Upper lobe of right lung (tissue), 1 donor: Measurements from ENCODE around the gene RNF223. TPM values are rescaled to one million over a fixed set of nuclear protein-coding genes. Genes with fewer than 3 reads are reported as not detected.

Source experiments
- ATAC-seq: fragments of 200-7000 bp; cut with Tn5 transposase; one replicate; pipeline ENCODE4 v1.9.1; 2020; ENCODE audit warnings: mild to moderate bottlenecking, moderate library complexity
- DNase-seq: peaks from one replicate; pipeline ENCODE4 v3.0.0-alpha.2; 2020
- H3K27ac ChIP-seq: fragments of 200-600 bp; one replicate; pipeline ENCODE4 v1.8.0; 2022
- H3K27me3 ChIP-seq: fragments of 200-600 bp; one replicate; pipeline ENCODE4 v1.8.0; 2022; ENCODE audit warnings: mild to moderate bottlenecking
- H3K36me3 ChIP-seq: fragments of 200-600 bp; one replicate; pipeline ENCODE4 v1.8.0; 2022
- H3K4me1 ChIP-seq: fragments of 200-600 bp; one replicate; pipeline ENCODE4 v1.8.0; 2022
- H3K4me3 ChIP-seq: fragments of 200-600 bp; one replicate; pipeline ENCODE4 v1.8.0; 2022; ENCODE audit warnings: mild to moderate bottlenecking
- H3K9me3 ChIP-seq: fragments of 200-600 bp; one replicate; pipeline ENCODE4 v1.8.0; 2022
- intact Hi-C: fragments of 100-400 bp; cut with DNase I; formaldehyde crosslinking; loops from one replicate; pipeline ENCODE4 v1.11.0; 2022
- total RNA-seq: library from RNA; stranded (reverse); fragmentation: NEBNext Ultra II Directional; extraction: Animal tissue kit (Norgen Biotek cat#: 25700); gene quantifications from one replicate; pipeline ENCODE4 v1.2.1, GENCODE V29; 2021
- TF ChIP-seq, protein P1 (sequence below): fragments of 200-600 bp; IDR thresholded peaks from one replicate; pipeline ENCODE4 v1.8.0; 2022; ENCODE audit warnings: antibody characterized with exemption
- donor health status: DM: no; HTN: yes; CAD: no; lungs with severe emphysema.

Gene RNF223
- total RNA-seq, 1 donor from 2014 or later: 0.55 TPM

DNA sequence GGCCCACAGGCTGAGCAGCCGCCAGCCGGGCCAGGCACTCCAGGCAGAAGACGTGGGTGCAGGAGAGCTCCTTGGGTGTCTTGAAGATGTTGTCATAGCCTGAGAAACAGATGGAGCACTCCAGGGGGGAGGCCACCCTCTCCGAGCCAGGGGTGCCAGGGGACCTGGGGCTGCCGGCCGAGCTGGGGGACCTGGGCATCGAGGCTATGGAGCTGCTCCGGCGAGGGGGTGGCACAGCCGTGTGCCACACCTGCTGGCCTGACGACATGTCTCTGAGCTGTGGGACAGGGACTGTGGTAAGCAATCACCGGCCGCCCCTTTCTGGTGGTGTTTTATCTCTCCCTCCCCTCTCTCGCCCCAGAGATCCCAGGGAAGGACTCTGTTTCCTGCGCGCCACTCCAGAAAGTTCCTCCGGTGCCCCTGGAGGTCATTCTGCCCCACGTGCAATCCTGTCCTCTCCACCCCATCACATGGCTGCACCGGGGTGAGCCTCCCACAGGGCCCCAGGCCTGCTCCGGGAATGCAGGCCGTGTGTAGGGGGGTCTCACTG lies 1.7 kb downstream of the RNF223 start:
- Histone ChIP-seq H3K36me3 (no peaks in the 10 kb centered on the region), H3K27me3 (peaks cover 36% of the 10 kb centered on the region), H3K27ac (no peak overlapping the region), H3K4me1 (peaks cover 6% of the 10 kb centered on the region), H3K9me3 (no peaks in the 10 kb centered on the region), H3K4me3 (no peak overlapping the region)
- TF ChIP-seq, protein P1, sequence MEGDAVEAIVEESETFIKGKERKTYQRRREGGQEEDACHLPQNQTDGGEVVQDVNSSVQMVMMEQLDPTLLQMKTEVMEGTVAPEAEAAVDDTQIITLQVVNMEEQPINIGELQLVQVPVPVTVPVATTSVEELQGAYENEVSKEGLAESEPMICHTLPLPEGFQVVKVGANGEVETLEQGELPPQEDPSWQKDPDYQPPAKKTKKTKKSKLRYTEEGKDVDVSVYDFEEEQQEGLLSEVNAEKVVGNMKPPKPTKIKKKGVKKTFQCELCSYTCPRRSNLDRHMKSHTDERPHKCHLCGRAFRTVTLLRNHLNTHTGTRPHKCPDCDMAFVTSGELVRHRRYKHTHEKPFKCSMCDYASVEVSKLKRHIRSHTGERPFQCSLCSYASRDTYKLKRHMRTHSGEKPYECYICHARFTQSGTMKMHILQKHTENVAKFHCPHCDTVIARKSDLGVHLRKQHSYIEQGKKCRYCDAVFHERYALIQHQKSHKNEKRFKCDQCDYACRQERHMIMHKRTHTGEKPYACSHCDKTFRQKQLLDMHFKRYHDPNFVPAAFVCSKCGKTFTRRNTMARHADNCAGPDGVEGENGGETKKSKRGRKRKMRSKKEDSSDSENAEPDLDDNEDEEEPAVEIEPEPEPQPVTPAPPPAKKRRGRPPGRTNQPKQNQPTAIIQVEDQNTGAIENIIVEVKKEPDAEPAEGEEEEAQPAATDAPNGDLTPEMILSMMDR: no peak
- DNase-seq (no peak), ATAC-seq (no peak)
- intact Hi-C loops: no loop called here

DNA sequence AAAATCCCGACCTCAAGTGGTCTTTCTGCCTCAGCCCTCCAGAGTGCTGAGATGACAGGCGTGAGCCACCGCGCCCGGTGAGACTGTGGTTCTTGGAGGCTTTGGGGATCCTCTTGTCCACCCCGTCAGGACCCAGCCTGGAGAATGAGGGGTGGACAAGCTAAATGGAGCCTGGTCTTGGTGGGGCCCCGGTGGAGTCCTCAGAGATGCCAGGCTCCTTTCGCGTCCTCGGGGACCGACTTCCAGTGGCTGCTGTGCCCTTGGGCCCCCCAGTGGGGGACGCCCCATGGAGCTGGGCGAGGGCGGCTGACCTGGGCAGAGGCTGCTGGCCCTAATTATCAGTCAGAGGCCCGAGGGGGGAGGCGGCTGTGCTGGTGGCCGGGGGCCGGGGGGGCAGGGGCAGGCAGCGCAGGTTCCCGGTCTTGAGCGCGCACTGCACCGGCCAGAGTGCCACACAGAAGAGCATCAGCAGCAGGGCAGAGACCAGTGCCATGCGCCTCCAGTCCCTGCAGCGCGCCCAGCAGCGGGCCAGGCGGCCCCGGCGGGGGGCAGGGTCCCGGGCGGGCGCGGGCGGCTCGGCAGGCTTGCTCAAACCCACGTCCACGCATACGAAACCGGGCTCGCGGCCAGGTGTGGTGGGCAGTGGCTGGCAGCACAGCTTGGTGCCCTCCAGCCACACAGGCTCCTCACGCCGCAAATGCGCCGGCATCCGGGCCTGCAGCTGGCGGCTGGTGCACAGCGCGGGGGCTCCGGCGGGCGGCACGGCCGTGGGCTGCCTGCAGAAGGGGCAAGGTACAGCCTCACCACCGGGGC lies 2.4 kb downstream of the RNF223 start:
- ATAC-seq (no peak), DNase-seq (no peak)
- TF ChIP-seq, protein P1: no peak
- intact Hi-C loops: no loop called here
- H3K27ac ChIP-seq: no peak overlapping the region
- H3K4me1 ChIP-seq: peaks cover 6% of the 10 kb centered on the region
- H3K4me3 ChIP-seq: no peak overlapping the region
- H3K27me3 ChIP-seq: peaks cover 38% of the 10 kb centered on the region
- H3K36me3 ChIP-seq: no peaks in the 10 kb centered on the region
- H3K9me3 ChIP-seq: no peaks in the 10 kb centered on the region

DNA sequence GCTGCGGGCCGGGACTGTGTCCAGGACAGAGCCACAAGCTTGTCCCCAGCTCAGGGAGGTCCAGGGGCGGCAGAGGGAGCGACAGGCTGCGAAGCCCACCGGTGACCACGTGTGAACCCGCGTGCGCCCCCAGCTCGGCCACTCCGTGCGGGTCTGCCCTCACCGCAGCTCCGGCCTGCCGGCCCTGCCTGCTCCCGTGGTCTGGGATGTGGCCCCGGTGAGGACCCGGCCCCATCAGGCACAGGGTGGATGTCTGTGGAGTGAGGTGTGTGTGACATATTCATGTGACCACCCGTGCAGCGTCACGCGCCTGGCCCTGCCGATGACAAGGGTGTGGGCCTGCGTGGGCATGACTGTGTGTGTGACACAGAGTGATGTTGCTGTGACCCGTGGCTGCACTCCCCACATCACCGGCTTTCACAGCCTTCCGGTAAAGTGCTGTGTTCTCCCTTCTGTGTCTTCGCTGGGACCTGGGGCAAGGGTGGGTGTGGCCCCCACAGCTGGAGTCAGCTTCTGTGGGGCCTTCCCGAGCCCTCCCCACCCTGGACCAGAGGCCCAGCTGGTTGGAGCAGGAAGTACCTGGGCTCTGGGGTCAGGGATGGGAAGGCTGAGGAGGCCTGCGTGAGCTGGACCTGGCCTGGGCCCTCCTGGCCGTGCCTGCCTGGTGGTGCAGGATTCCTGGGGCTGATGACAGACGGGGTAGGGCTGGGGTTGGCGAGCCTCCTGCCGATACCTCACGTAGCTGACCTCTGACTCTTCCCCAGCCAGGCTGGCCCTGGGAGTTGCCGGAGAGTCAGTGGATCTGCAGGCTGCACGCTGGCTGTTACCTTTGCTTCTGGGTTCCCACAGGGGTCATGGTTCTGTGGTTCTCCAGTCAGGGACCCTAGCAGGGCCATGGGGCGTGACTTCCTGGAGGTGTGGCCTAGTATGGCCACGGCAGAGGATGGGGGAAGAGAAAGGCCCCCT lies 4.1 kb downstream of the RNF223 start:
- no peak for ATAC-seq
- Histone ChIP-seq H3K9me3 (no peaks in the 10 kb centered on the region), H3K4me1 (peaks cover 6% of the 10 kb centered on the region), H3K27me3 (peaks cover 34% of the 10 kb centered on the region), H3K27ac (no peak overlapping the region), H3K36me3 (no peaks in the 10 kb centered on the region), H3K4me3 (peak overlapping the region; percentile 47)
- TF ChIP-seq, protein P1: no peak
- DNase-seq: no peak
- intact Hi-C loops: loop anchor here (10.0 kb wide), 1 partner anchor 85 kb away; the partner anchor contains the start of gene PERM1

DNA sequence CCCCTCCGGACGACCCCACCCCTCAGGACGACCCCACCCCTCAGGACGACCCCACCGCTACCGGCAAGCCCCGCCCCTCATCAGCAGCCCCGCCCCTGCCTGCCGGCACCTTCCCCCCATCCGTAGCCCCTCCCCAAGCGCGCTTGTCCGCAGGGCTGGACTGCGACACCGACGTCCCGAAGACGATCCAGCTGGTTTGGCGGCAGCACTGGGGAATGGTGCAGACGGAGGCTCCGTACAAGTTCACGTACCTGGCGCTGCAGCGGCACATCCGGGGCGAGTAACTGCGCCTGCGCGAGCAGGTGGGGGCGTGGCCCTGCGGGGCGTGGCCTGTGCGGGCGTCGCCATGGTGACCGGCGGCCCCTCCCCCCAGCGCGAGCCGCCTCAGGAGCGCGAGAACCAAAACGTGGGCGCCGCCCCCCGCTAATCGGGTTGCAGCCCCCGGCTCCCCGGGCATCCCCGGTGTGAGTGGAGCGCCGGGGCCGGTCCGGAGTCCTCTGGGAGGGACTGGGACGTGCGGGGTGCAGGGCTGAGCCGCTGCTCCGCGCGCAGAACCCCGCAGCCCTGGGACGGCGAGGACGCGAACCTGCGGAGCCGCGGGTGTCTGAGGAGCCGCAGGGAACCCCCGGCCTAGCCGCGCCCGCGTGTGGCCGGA lies 4.9 kb downstream of the RNF223 start:
- peaks cover 26% of the 10 kb centered on the region for H3K27me3 ChIP-seq
- H3K4me3 ChIP-seq: peak overlapping the region; percentile 47
- H3K4me1 ChIP-seq: peaks cover 7% of the 10 kb centered on the region
- intact Hi-C loops: loop anchor here (10.0 kb wide), 1 partner anchor 84 kb away; the partner anchor contains the start of gene PERM1
- no peak overlapping the region for H3K27ac ChIP-seq
- H3K9me3 ChIP-seq: no peaks in the 10 kb centered on the region
- DNase-seq (peak; percentile 91), ATAC-seq (peak; percentile 71)
- TF ChIP-seq, protein P1: no peak
- no peaks in the 10 kb centered on the region for H3K36me3 ChIP-seq

DNA sequence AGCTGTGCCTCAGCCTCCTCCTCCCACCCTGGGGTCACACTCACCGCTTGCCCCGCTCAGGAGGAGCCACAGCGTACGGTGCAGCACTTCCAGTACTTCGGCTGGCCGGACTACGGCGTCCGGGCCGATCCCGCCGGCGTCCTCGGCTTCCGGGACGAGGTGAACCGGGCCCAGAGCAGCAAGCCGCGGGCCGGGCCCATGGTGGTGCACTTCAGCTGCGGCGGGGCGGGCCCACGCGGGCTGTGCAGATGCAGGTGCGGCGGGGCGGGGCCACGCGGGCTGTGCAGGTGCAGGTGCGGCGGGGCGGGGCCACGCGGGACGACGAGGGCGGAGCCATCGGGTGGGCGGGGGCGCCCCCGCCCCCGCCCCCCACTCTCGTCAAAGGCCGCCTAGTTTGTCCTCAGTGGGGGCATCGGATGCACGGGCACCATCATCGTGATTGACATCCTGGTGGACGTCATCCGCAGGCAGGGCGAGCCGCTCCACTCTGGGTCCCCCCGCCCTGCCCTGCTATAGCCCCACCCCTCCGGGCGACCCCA lies 5.5 kb downstream of the RNF223 start:
- DNase-seq (peak; percentile 88), ATAC-seq (peak; percentile 79)
- TF ChIP-seq, protein P1: no peak
- intact Hi-C loops: loop anchor here (10.0 kb wide), 1 partner anchor 84 kb away; the partner anchor contains the start of gene PERM1
- Histone ChIP-seq H3K9me3 (no peaks in the 10 kb centered on the region), H3K4me1 (peaks cover 13% of the 10 kb centered on the region), H3K27ac (no peak overlapping the region), H3K4me3 (peak overlapping the region; percentile 47), H3K27me3 (peaks cover 26% of the 10 kb centered on the region), H3K36me3 (no peaks in the 10 kb centered on the region)
